HCT116 (cell line): ENCODE measurements around the gene CEACAM3. TPM values are rescaled to one million over a fixed set of nuclear protein-coding genes. Genes with fewer than 3 reads are reported as not detected.
A peak's percentile ranks its signal among the peaks of the same experiment; 100 is the strongest.

Experiments used
- ATAC-seq: fragments of 200-7000 bp; cut with Tn5 transposase; 2 replicates; pipeline ENCODE4 v1.9.1; 2020; ENCODE audit warnings: mild to moderate bottlenecking, moderate library complexity
- BruUV-seq: library from RNA; stranded (reverse); fragments of 400-500 nt; replicated peaks from 2 replicates; lab custom pipeline; 2021; lab: Mats Ljungman, UMichigan
- CTCF ChIA-PET: fragments of 300-600 bp; sonication (Branson Sonifier 250); formaldehyde crosslinking; loops from one replicate; lab custom pipeline; 2021; ENCODE audit warnings: antibody characterized with exemption; lab: Charles Lee
- POLR2A ChIA-PET: fragments of 300-600, 350-600 bp; sonication (Branson Sonifier 250); formaldehyde crosslinking; loops from one replicate; lab custom pipeline; 2021; ENCODE audit warnings: antibody characterized with exemption; lab: Charles Lee
- RAD21 ChIA-PET, 2 experiments: fragments of 300-600 bp; sonication (Branson Sonifier 250); formaldehyde crosslinking; loops; one replicate each; lab custom pipeline; 2023; ENCODE audit warnings: low total read pairs in 2 of 2; ENCODE audit not compliant: uncharacterized antibody in 2 of 2, unreplicated experiment in 2 of 2, low non-redundant PET in 1 of 2; lab: Charles Lee
- DNase-seq: peaks from one replicate; pipeline ENCODE4 v3.0.0-alpha.2; 2010; ENCODE audit warnings: low read depth, low spot score
- H2AFZ ChIP-seq: fragments of 200-600 bp; shearing (Covaris generic), sonication (generic); 2 replicates; pipeline ENCODE4 v1.6.1; 2017; ENCODE audit warnings: low read depth, mixed run types, mixed read lengths, antibody characterized with exemption, low read length; ENCODE audit not compliant: poor library complexity, severe bottlenecking
- H3K27ac ChIP-seq: 2 replicates; pipeline ENCODE4 v1.5.1; 2012; ENCODE audit warnings: low read depth, low read length
- H3K27me3 ChIP-seq: fragments of 200-600 bp; sonication (generic); 2 replicates; pipeline ENCODE4 v1.6.1; 2016; ENCODE audit warnings: mixed run types, low read length, mixed read lengths; ENCODE audit not compliant: insufficient read depth
- H3K36me3 ChIP-seq, 2 experiments: fragments of 200-500 bp in 1 of 2; fragments of 200-600 bp in 1 of 2; sonication (Bioruptor generic) in 1 of 2; sonication (generic) in 1 of 2; 2 replicates each; pipeline versions ENCODE4 v1.5.1 to v1.6.1; 2014 to 2016; ENCODE audit warnings: low read length in 2 of 2, inconsistent platforms in 1 of 2, mixed read lengths in 1 of 2, mixed run types in 1 of 2; ENCODE audit not compliant: insufficient read depth in 2 of 2, control insufficient read depth in 1 of 2
- H3K4me1 ChIP-seq, 2 experiments: fragments of 200-600 bp in 1 of 2; sonication (generic) in 1 of 2; 2 replicates each; pipeline versions ENCODE4 v1.5.1 to v1.6.1; 2012 to 2017; ENCODE audit warnings: low read length in 2 of 2, inconsistent platforms in 1 of 2, mild to moderate bottlenecking in 1 of 2, mixed read lengths in 1 of 2, mixed run types in 1 of 2, moderate library complexity in 1 of 2; ENCODE audit not compliant: insufficient read depth in 2 of 2, control insufficient read depth in 1 of 2
- H3K4me2 ChIP-seq: fragments of 200-600 bp; sonication (generic); 2 replicates; pipeline ENCODE4 v1.6.1; 2017; ENCODE audit warnings: mixed run types, low read length, mixed read lengths
- H3K4me3 ChIP-seq, 2 experiments: fragments of 200-600 bp in 1 of 2; sonication (generic) in 1 of 2; replicated peaks in 1 of 2; 2 replicates each; pipeline ENCODE4 v1.5.1; 2011 to 2016; ENCODE audit warnings: low read length in 2 of 2, control low read depth in 1 of 2, low read depth in 1 of 2, mild to moderate bottlenecking in 1 of 2, mixed read lengths in 1 of 2, mixed run types in 1 of 2
- H3K79me2 ChIP-seq: fragments of 200-600 bp; sonication (generic); 2 replicates; pipeline ENCODE4 v1.6.1; 2017; ENCODE audit warnings: mild to moderate bottlenecking, mixed run types, low read length, moderate library complexity, mixed read lengths; ENCODE audit not compliant: insufficient read depth
- H3K9ac ChIP-seq: fragments of 200-600 bp; sonication (generic); 2 replicates; pipeline ENCODE4 v1.6.1; 2016; ENCODE audit warnings: low read length, mixed read lengths
- H3K9me2 ChIP-seq: fragments of 200-600 bp; sonication (generic), shearing (Covaris generic); 2 replicates; pipeline ENCODE4 v1.6.1; 2017; ENCODE audit warnings: mixed run types, mild to moderate bottlenecking, moderate library complexity; ENCODE audit not compliant: insufficient read depth
- H3K9me3 ChIP-seq, 2 experiments: fragments of 200-500 bp in 1 of 2; fragments of 200-600 bp in 1 of 2; sonication (Bioruptor generic) in 1 of 2; sonication (generic) in 1 of 2; 2 replicates each; pipeline ENCODE4 v1.6.1; 2014 to 2017; ENCODE audit warnings: low read length in 2 of 2, mixed read lengths in 2 of 2, inconsistent platforms in 1 of 2, low read depth in 1 of 2, mild to moderate bottlenecking in 1 of 2, mixed run types in 1 of 2, moderate library complexity in 1 of 2; ENCODE audit not compliant: control insufficient read depth in 1 of 2, insufficient read depth in 1 of 2
- H4K20me1 ChIP-seq: fragments of 200-600 bp; sonication (generic), shearing (Covaris generic); 2 replicates; pipeline ENCODE4 v1.6.1; 2017; ENCODE audit warnings: mixed run types, mild to moderate bottlenecking, moderate library complexity; ENCODE audit not compliant: insufficient read depth
- CEBPB ChIP-seq: IDR thresholded peaks from 2 replicates; pipeline ENCODE4 v1.6.1; 2012; ENCODE audit warnings: low read depth
- ZFX ChIP-seq: fragments of 450-650 bp; IDR thresholded peaks from 2 replicates; pipeline ENCODE4 v1.6.1; 2017
- intact Hi-C: fragments of 100-400 bp; cut with micrococcal nuclease; formaldehyde crosslinking; loops from 2 replicates; pipeline ENCODE4 v1.10.0; 2022
- total RNA-seq: library from RNA; stranded (reverse); gene quantifications from one replicate; pipeline ENCODE4 v1.2.1, GENCODE V29; 2021; ENCODE audit not compliant: unreplicated experiment
- TF ChIP-seq, protein P1 (sequence below): IDR thresholded peaks from 2 replicates; pipeline ENCODE4 v1.6.1; 2011; ENCODE audit warnings: mild to moderate bottlenecking, low read length, moderate library complexity; ENCODE audit not compliant: insufficient replicate concordance; ENCODE audit errors: extremely low read depth

Gene CEACAM3
- total RNA-seq, 1 experiment from 2014 or later = not detected

- TF ChIP-seq, protein P1, sequence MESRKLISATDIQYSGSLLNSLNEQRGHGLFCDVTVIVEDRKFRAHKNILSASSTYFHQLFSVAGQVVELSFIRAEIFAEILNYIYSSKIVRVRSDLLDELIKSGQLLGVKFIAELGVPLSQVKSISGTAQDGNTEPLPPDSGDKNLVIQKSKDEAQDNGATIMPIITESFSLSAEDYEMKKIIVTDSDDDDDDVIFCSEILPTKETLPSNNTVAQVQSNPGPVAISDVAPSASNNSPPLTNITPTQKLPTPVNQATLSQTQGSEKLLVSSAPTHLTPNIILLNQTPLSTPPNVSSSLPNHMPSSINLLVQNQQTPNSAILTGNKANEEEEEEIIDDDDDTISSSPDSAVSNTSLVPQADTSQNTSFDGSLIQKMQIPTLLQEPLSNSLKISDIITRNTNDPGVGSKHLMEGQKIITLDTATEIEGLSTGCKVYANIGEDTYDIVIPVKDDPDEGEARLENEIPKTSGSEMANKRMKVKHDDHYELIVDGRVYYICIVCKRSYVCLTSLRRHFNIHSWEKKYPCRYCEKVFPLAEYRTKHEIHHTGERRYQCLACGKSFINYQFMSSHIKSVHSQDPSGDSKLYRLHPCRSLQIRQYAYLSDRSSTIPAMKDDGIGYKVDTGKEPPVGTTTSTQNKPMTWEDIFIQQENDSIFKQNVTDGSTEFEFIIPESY = peak; percentile 100
Measured at GRCh38 chr19:41859618-41860418, 63.4 kb downstream of the CEACAM3 start, which contains the start of gene RPS19 (continued).

DNA sequence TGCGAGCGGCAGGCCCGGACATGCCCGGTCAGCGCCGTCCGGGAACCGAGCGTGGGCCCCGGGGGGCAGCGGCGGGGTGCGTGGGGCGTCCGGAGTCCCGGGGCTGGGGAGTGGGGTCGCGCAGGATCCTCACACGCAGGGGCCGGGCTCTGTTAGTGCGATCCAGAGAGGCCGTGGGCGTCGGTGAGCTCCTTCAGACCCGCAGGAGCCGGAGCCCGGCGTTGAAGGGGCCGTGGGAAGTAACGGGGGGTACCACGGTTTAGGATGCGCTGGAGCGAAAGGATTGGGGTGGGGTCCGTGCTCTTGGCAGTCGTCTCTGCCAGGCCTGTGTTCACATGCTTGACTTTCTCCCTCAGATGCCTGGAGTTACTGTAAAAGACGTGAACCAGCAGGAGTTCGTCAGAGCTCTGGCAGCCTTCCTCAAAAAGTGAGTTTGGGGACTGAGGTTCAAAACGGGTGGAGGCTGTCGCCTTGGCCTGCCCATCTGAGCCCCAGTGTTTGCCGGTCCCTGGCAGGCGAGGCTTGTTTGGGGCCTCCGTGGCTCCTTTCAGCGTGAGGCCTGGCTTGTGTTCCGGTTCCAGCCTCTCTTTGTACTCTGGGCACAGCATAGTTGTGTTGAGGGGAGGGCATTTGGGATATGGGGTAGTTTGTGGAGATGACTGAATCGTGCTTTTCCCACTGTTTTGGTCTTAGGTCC lies 64.2 kb downstream of the CEACAM3 start:
- no peak for ATAC-seq
- H4K20me1 ChIP-seq = peaks cover 24% of the 10 kb centered on the region; the same call in 1 of the 2 replicates
- H3K79me2 ChIP-seq = peaks cover 55% of the 10 kb centered on the region
- H3K36me3 ChIP-seq = peaks cover 46 to 52% of the 10 kb centered on the region in 2 experiments
- H3K27ac ChIP-seq = peak overlapping the region; percentile 99
- H3K9ac ChIP-seq = peak overlapping the region; percentile 96
- RAD21 ChIA-PET = interaction anchor here in 1 of 2 experiments (1.5 kb wide), 1 partner anchor 99 kb away, joined by 3 read pairs; the partner anchor contains the start of gene RABAC1
- intact Hi-C loops = no loop called here
- H3K9me2 ChIP-seq = no peaks in the 10 kb centered on the region
- POLR2A ChIA-PET = interaction anchor here (0.9 to 3.2 kb wide), 8 partner anchors 8 to 98 kb away, joined by 3 to 36 read pairs (median 7); partner anchors contain the start of gene RABAC1
- peaks cover 26 to 52% of the 10 kb centered on the region in 2 experiments for H3K4me1 ChIP-seq
- no peaks in the 10 kb centered on the region for H3K9me3 ChIP-seq
- no peak overlapping the region for H2AFZ ChIP-seq
- no TSS peak for BruUV-seq
- H3K4me2 ChIP-seq = peak overlapping the region; percentile 88
- DNase-seq = no peak
- H3K4me3 ChIP-seq = peak overlapping the region; percentile 73 to 100
- peak; percentile 82; the same call in 1 of the 2 replicates for TF ChIP-seq ZFX
- TF ChIP-seq CEBPB = no peak
- H3K27me3 ChIP-seq = no peaks in the 10 kb centered on the region
- CTCF ChIA-PET = interaction anchor here (1.6 to 2.1 kb wide), 3 partner anchors 10 to 24 kb away, joined by 6 to 11 read pairs (median 9); no protein-coding TSS in a partner anchor

Other genes starting within 250 kb of the CEACAM3 start
- 0.25 TPM for gene CEACAM21, start 220.4 kb upstream of the CEACAM3 start, total RNA-seq
- gene CEACAM4, start 169.5 kb upstream of the CEACAM3 start, total RNA-seq = not detected
- not detected for gene CEACAM7, start 108.3 kb upstream of the CEACAM3 start, total RNA-seq
- 0.22 TPM for gene CEACAM5, start 88.0 kb upstream of the CEACAM3 start, total RNA-seq
- gene CEACAM6, start 41.1 kb upstream of the CEACAM3 start, total RNA-seq = 0.59 TPM
- gene LYPD4, start 48.1 kb downstream of the CEACAM3 start, total RNA-seq = not detected
- gene DMRTC2, start 48.5 kb downstream of the CEACAM3 start, total RNA-seq = not detected
- 3,020 TPM for gene RPS19, start 63.7 kb downstream of the CEACAM3 start, total RNA-seq
- 0.69 TPM for gene CD79A, start 80.7 kb downstream of the CEACAM3 start, total RNA-seq
- 110 TPM for gene ARHGEF1, start 86.6 kb downstream of the CEACAM3 start, total RNA-seq
- 0.79 TPM for gene ERFL, start 131.9 kb downstream of the CEACAM3 start, total RNA-seq
- 66.3 TPM for gene RABAC1, start 162.7 kb downstream of the CEACAM3 start, total RNA-seq
- gene ATP1A3, start 197.6 kb downstream of the CEACAM3 start, total RNA-seq = 34.7 TPM